ENCODE results near the gene LIN28B.

DNA sequence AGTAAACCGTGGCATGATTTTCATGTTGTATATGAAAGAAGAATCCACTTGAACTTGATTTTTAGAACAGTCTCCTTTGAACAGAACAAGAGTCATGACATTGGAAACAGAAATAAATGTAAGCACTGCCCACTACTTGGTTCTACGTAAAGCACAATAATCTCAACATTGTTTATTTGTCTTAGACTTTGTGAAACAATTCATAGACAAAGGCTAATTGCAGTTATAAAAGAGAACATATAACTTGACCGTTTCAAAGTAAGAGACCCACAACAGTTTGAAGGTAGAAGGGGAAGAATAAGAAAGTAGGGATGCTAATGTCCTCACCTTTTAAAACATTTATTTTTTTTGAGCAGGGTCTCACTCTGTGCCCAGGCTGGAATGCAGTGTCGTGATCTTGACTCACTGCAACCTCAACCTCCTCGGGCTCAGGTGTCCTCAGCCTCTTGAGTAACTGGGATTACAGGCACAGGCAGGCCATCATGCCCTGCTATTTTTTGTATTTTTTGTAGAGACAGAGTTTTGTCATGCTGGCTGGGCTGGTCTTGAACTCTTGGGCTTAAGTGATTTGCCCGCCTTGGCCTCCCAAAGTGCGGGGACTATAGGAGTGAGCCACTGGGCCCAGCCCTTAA, 151.8 kb downstream of the LIN28B start:
- TF ChIP-seq POLR2A (IDR thresholded peaks at IDR 0.05), result no peak
- no peak for TF ChIP-seq CTCF (IDR thresholded peaks at IDR 0.05)
